Erythroblast (primary cell): ENCODE data around the gene ANKMY1.

ENCODE experiments used
- GATA1 ChIP-seq: IDR thresholded peaks from 2 replicates; pipeline ENCODE4 v1.6.1; 2011; ENCODE audit warnings: low read depth, mild to moderate bottlenecking, control low read depth, low read length, moderate library complexity
- POLR2A ChIP-seq: IDR thresholded peaks from 2 replicates; pipeline ENCODE4 v1.6.1; 2011; ENCODE audit warnings: mild to moderate bottlenecking, low read length

- TF ChIP-seq POLR2A (no peak), GATA1 (no peak)
These were observed 111.1 kb downstream of the ANKMY1 start for GRCh38 chr2:240446664-240447175.
